ENCODE data around the gene TECPR2.

Gene TECPR2

GRCh38 chr14:102419276-102419675 is 56.5 kb downstream of the TECPR2 start:
- ATAC-seq = no peak
- no peak for TF ChIP-seq BACH2 (CRISPR knock-in tag; IDR thresholded peaks at IDR 0.05; ENCODE audit: borderline replicate concordance)
- TF ChIP-seq CSDC2 (CRISPR knock-in tag; IDR thresholded peaks at IDR 0.05) = no peak
- no peak for TF ChIP-seq PPARA (CRISPR knock-in tag; IDR thresholded peaks at IDR 0.05; ENCODE audit: borderline replicate concordance)
- TF ChIP-seq CREB5 (CRISPR knock-in tag; IDR thresholded peaks at IDR 0.05; ENCODE audit: low read depth) = no peak
- TF ChIP-seq ZFP3 (CRISPR knock-in tag; IDR thresholded peaks at IDR 0.05) = no peak
- no peak for TF ChIP-seq SNAI2 (CRISPR knock-in tag; IDR thresholded peaks at IDR 0.05)
- TF ChIP-seq GLIS3 (CRISPR knock-in tag; IDR thresholded peaks at IDR 0.05) = no peak
- TF ChIP-seq TCF4 (CRISPR knock-in tag; IDR thresholded peaks at IDR 0.05; ENCODE audit: borderline replicate concordance) = no peak
- TF ChIP-seq CSRNP3 (CRISPR knock-in tag; IDR thresholded peaks at IDR 0.05) = no peak
- no peak for TF ChIP-seq ZC3H10 (CRISPR knock-in tag; IDR thresholded peaks at IDR 0.05)
- TF ChIP-seq ZNF70 (CRISPR knock-in tag; IDR thresholded peaks at IDR 0.05) = no peak
- no peak for TF ChIP-seq ESRRG (CRISPR knock-in tag; IDR thresholded peaks at IDR 0.05)
- no peak for TF ChIP-seq ZNF565 (CRISPR knock-in tag; conservative IDR thresholded peaks at IDR 0.05; ENCODE audit: low read depth)
- no peak for TF ChIP-seq OSR1 (CRISPR knock-in tag; IDR thresholded peaks at IDR 0.05)
- no peak for TF ChIP-seq ARNTL (CRISPR knock-in tag; IDR thresholded peaks at IDR 0.05; ENCODE audit: borderline replicate concordance, low read depth)
- TF ChIP-seq ZFP30 (CRISPR knock-in tag; IDR thresholded peaks at IDR 0.05) = no peak
- TF ChIP-seq TOX (CRISPR knock-in tag; IDR thresholded peaks at IDR 0.05; ENCODE audit: borderline replicate concordance) = no peak
- TF ChIP-seq RARB (CRISPR knock-in tag; IDR thresholded peaks at IDR 0.05) = no peak
- TF ChIP-seq ZNF8 (CRISPR knock-in tag; IDR thresholded peaks at IDR 0.05) = no peak

GRCh38 chr14:102419716-102420115 is 57.0 kb downstream of the TECPR2 start:
- TF ChIP-seq OSR1 (CRISPR knock-in tag; IDR thresholded peaks at IDR 0.05) (no peak), POU6F1 (CRISPR knock-in tag; IDR thresholded peaks at IDR 0.05; ENCODE audit: borderline replicate concordance, low read depth) (no peak), BACH2 (CRISPR knock-in tag; IDR thresholded peaks at IDR 0.05; ENCODE audit: borderline replicate concordance) (no peak), TCF4 (CRISPR knock-in tag; IDR thresholded peaks at IDR 0.05; ENCODE audit: borderline replicate concordance) (no peak), ZNF70 (CRISPR knock-in tag; IDR thresholded peaks at IDR 0.05) (no peak), ZFP3 (CRISPR knock-in tag; IDR thresholded peaks at IDR 0.05) (no peak), PATZ1 (CRISPR knock-in tag; IDR thresholded peaks at IDR 0.05; ENCODE audit: borderline replicate concordance) (no peak), PPARA (CRISPR knock-in tag; IDR thresholded peaks at IDR 0.05; ENCODE audit: borderline replicate concordance) (no peak), GLIS3 (CRISPR knock-in tag; IDR thresholded peaks at IDR 0.05) (no peak), CSDC2 (CRISPR knock-in tag; IDR thresholded peaks at IDR 0.05) (no peak)
- no peak for ATAC-seq

- no peak for TF ChIP-seq OSR1 (CRISPR knock-in tag; IDR thresholded peaks at IDR 0.05)
- no peak for TF ChIP-seq ZC3H10 (CRISPR knock-in tag; IDR thresholded peaks at IDR 0.05)
- no peak for TF ChIP-seq ESRRG (CRISPR knock-in tag; IDR thresholded peaks at IDR 0.05)
- no peak for ATAC-seq
Observed at GRCh38 chr14:102421411-102422057, 58.8 kb downstream of the TECPR2 start.

- ATAC-seq = no peak
- no peak for TF ChIP-seq SNAI2 (CRISPR knock-in tag; IDR thresholded peaks at IDR 0.05)
Observed at GRCh38 chr14:102424520-102424919, 61.8 kb downstream of the TECPR2 start.

Measured in SK-N-SH treated with all-trans-retinoic acid at 6 μM for 48 hours (cell line).